IPS-15b (cell line): ENCODE data around the gene TXLNB.

Source experiments
- H3K27me3 ChIP-seq: one replicate; pipeline ENCODE4 v1.6.1; 2013; ENCODE audit warnings: low read length; ENCODE audit not compliant: control insufficient read depth, insufficient read depth
- H3K36me3 ChIP-seq: one replicate; pipeline ENCODE4 v1.6.1; 2013; ENCODE audit warnings: low read length; ENCODE audit not compliant: control insufficient read depth, insufficient read depth
- H3K4me1 ChIP-seq: one replicate; pipeline ENCODE4 v1.6.1; 2013; ENCODE audit warnings: mild to moderate bottlenecking, low read length; ENCODE audit not compliant: control insufficient read depth, insufficient read depth
- H3K4me3 ChIP-seq: one replicate; pipeline ENCODE4 v1.5.1; 2013; ENCODE audit warnings: low read depth, low read length
- H3K9ac ChIP-seq: one replicate; pipeline ENCODE4 v1.6.1; 2013; ENCODE audit warnings: low read depth, mild to moderate bottlenecking, low read length
- H3K9me3 ChIP-seq: one replicate; pipeline ENCODE4 v1.6.1; 2013; ENCODE audit warnings: mild to moderate bottlenecking, low read length; ENCODE audit not compliant: control insufficient read depth, insufficient read depth

The TXLNB gene

DNA sequence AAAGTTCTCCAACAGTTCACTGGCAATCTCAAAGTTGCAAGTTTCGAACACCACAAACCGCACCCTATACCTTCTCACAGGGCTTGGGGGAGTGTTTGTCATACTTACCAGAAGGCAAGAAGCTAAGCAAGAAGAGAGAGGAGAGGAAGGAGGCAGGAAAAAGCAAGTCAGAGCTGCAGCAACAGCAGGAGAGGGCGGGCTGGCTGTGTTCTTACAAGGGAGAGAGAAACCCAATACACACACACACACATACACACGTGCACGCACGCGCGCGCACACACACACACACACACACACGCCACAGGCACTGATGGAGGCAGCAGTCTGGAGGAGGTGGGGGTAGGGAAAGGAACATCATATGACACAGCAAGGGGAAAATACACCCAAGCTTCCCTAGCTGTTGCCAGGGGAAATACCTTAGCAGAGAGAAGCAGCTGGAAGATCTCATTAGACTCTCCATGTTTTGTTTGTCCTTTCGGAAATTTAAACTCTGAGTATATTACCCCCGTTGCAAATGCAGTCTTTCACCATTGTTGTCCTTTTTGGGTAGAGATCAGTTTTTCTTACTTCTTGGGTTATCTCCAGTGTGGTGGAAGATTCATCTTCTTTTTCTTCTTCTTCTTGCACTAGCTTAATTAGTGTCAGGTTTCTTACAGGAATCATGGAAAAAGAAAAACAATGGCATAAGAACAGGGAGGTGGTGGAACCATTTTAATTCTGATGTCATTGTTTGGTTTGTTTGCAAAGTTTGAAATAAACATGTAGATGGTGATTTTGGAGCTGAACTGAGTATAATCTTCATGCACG, at the start of gene TXLNB:
TSS of gene TXLNB (minus strand) at position 186 of the 807 bp plus-strand sequence. CDS start 3,099 bp downstream, outside the sequence.
- H3K9me3 ChIP-seq = no peaks in the 10 kb centered on the region
- peaks cover 8% of the 10 kb centered on the region for H3K4me1 ChIP-seq
- no peak within 1 kb of the TSS for H3K9ac ChIP-seq
- H3K36me3 ChIP-seq = no peaks in the 10 kb centered on the region
- H3K4me3 ChIP-seq = no peak within 1 kb of the TSS
- no peaks in the 10 kb centered on the region for H3K27me3 ChIP-seq

DNA sequence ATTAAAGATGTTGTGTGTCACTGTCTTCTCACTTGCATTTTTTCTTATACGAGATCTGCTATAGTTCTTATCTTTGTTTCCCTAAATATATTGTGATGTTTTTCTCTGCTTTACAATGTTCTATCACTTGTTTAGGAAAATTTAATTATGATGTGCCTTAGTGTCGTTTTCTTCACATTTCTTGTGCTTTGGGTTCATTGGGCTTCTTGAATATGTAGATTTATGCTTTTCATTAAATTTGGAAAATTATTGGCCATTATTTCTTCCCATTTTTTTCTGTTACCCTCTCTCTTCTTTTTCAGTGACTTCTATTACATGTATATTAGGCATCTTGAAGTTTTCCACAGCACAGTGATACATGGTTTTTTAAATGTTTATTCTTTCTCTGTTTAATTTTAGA, 49.3 kb upstream of the TXLNB start:
- no peaks in the 10 kb centered on the region for H3K36me3 ChIP-seq
- no peak overlapping the region for H3K9ac ChIP-seq
- H3K4me1 ChIP-seq = peaks cover 6% of the 10 kb centered on the region
- H3K4me3 ChIP-seq = no peak overlapping the region
- H3K27me3 ChIP-seq = no peaks in the 10 kb centered on the region
- H3K9me3 ChIP-seq = no peaks in the 10 kb centered on the region

DNA sequence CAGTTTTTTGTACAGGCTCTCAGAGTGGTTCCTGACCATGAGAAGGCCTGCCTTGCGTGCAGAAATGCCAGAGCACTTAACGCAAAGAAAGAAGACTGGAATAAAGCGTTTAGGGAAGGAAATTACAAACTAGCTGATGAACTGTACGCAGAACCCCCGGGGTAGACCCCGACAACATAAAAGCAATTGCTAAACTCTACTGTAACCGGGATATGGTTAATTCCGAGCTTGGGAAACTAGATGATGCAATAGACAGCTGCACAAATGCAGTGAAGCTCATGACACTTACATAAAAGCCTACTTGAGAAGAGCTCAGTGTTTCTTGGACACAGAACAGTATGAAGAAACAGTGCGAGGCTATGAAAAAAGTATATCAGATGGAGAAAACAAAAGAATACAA, 47.0 kb upstream of the TXLNB start:
- Histone ChIP-seq H3K4me1 (no peaks in the 10 kb centered on the region), H3K36me3 (no peaks in the 10 kb centered on the region), H3K27me3 (no peaks in the 10 kb centered on the region), H3K4me3 (no peak overlapping the region), H3K9me3 (no peaks in the 10 kb centered on the region), H3K9ac (no peak overlapping the region)

DNA sequence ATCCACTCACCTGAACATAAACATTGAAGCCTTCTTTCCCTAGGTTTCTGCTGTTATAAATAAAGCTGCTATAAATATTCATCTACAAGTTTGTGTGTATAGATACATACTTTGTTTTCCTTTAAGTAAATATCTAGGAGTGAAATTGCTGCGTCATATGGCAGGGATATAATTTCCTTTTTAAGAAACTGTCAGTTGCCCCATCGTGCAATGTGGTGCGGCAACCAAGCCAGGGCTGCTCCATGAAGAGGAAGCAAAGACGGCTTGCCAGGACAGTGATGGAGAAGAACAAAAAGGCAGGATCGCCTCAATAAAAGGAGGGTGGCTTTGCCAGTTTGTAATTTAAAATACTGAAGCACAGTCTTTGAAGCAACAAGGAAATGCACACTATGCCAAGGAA, 46.0 kb upstream of the TXLNB start:
- no peak overlapping the region for H3K4me3 ChIP-seq
- no peaks in the 10 kb centered on the region for H3K4me1 ChIP-seq
- no peaks in the 10 kb centered on the region for H3K36me3 ChIP-seq

DNA sequence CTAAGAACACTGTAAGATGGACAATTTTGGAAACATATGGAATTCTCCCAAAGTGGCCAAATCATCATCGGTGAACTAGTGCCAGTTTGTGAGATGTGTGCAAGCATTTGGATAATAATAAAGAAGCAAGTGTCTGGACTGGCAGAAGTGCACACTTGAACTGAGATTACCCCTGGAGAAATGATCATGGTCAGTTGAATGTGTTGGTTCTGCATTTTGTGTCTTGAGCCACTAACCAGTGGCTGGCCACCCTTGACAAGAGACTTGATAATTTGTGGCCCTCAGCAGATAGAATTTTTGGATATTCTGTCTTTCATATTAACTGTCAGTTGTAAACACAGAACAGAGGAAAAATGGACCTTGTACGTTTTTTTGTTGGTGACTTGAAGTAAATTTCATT, 45.2 kb upstream of the TXLNB start:
- Histone ChIP-seq H3K9me3 (no peaks in the 10 kb centered on the region), H3K27me3 (no peaks in the 10 kb centered on the region), H3K9ac (no peak overlapping the region), H3K36me3 (no peaks in the 10 kb centered on the region), H3K4me1 (no peaks in the 10 kb centered on the region), H3K4me3 (no peak overlapping the region)

More for the DNA sequence above, 46.0 kb upstream of the TXLNB start:
- no peak overlapping the region for H3K9ac ChIP-seq
- H3K9me3 ChIP-seq = no peaks in the 10 kb centered on the region
- no peaks in the 10 kb centered on the region for H3K27me3 ChIP-seq

DNA sequence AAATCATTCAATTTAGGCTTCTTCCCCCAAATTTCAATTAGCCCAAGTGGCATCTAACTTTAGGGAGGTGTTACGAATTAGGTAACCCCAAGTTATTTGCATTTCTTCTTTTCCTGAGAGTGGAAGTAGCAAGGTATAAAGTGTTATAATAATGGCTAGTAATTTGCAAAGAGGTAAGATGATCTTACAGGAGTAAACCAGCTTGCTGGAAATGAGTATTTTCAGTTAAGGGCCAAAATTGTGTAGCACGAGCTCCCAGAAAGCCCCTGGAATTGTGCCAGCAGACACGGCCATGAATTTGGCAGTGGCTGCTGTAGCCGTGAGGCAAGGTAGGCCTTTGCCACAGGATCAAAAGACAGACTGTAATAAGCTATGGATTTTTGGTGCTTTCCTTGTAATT, 44.7 kb upstream of the TXLNB start:
- Histone ChIP-seq H3K4me1 (no peaks in the 10 kb centered on the region), H3K36me3 (no peaks in the 10 kb centered on the region), H3K27me3 (no peaks in the 10 kb centered on the region), H3K4me3 (no peak overlapping the region), H3K9me3 (no peaks in the 10 kb centered on the region), H3K9ac (no peak overlapping the region)

DNA sequence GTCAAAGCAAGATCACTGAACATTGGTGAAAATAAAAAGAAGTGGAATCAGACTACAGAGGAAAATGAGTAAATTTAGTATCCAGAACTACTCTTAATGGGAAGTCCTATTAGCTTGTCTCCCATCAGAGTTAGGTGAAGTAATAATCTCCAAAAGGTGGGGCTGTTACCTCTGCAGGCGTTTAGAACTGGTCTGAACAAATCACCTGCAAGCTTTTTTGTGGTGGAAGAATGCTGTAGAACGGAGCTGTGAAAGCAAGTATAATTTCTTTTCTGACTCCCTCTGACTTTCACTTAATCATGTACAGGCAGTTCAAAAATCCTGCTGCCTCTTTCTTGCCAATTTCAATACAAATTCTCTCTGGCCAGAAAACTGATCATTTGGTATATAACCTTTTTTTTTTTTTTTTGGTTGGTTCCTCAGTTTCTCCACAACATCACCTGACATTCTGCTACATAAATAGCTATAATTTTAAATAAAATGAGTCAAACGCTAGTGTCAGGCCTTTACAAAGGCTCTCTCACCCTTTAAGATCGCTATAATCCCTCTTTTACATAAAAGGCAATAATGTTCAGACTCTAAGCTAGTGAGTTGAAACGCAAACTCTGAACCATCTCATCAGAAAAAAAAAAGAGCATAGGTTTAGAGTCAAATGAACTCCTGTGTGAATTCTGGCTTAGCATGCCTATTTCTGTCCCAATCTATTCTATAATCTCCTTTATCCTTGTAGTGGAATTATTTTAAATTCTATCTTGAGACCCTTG, 43.8 kb upstream of the TXLNB start:
- Histone ChIP-seq H3K9me3 (no peaks in the 10 kb centered on the region), H3K36me3 (no peaks in the 10 kb centered on the region), H3K27me3 (no peaks in the 10 kb centered on the region), H3K4me3 (no peak overlapping the region), H3K4me1 (no peaks in the 10 kb centered on the region), H3K9ac (no peak overlapping the region)

DNA sequence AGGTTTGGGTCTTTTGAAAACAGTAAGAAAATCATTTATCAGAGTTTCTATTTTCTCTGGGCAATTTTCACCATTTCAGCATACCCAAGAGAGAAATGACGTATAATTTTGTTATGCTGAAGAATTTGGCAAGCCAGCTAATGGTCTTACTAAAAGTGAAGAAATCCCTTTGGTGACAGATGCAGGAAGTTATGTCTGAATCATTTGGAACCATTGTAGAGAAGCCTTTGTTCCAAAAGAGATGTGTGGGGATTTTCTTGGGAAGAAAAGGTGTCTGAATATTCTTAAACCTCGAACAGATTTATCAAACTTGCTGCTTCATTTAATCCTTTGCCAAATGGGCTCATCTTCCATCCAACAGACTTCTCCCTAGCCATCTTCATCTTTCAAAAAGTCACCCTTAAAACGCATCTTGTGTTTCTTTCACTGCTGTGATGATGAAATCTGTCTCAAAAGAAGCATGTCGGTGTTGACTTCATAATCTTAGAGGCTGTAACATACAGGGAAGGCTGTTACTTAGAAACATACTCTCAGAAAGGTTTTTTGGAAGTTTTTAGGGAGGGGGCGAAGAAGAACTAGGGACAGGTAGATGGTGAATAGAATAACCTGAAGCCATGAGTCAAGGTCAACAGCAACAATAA, 43.1 kb upstream of the TXLNB start:
- H3K4me3 ChIP-seq = no peak overlapping the region
- no peak overlapping the region for H3K9ac ChIP-seq
- no peaks in the 10 kb centered on the region for H3K27me3 ChIP-seq
- H3K4me1 ChIP-seq = no peaks in the 10 kb centered on the region
- H3K9me3 ChIP-seq = no peaks in the 10 kb centered on the region
- H3K36me3 ChIP-seq = no peaks in the 10 kb centered on the region

DNA sequence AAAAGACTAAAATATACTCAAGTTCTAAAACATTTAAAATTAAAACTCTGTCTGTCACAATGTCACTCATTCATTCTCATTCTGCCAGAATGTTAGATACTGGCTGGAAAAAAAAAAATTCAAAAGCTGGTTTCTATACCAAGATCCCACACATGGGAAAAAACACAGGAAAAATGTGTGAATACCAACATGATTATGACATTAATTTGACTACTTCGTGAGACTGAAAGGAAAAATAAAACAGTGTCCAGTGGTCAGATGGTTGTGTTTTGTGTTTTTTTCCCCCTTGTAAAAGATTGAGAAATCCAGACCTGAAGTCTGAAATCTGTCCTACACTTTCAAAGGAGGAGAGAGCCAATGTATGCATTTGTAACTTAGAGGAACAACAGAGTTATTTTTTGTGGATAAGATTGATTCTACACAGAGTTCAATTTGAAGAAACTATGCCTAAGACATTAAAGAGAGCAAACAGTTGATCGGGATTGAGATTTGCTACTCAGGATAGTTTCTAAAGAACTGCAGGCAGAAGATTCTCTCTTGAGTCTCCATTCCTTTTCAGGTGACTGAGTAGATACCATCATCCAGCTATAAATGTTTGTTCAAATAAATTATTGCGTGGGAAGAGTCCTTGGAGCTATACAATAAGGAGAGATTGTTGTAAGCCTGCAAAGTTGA, 39.2 kb upstream of the TXLNB start:
- no peaks in the 10 kb centered on the region for H3K9me3 ChIP-seq
- no peak overlapping the region for H3K4me3 ChIP-seq
- H3K9ac ChIP-seq = no peak overlapping the region
- no peaks in the 10 kb centered on the region for H3K4me1 ChIP-seq
- no peaks in the 10 kb centered on the region for H3K27me3 ChIP-seq
- no peaks in the 10 kb centered on the region for H3K36me3 ChIP-seq

DNA sequence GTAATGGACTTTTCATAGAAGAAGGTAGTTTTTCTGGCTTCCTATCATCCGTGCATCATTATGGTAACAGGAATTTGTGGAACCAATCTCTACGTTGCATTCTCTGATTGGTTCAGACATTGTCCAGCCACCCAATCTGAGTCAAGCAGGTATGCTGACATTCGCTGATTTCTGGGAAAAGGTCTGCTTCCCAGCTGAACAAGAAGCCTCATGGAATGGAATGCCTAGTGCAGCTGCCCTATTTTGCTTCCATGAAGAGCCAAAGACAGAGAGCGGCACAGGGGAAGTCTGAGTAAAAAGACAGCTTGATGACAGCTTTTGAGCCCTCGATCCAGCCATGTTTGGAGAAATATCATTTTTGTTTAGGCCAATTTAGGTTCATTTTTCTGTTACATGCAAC, 38.5 kb upstream of the TXLNB start:
- Histone ChIP-seq H3K4me1 (no peaks in the 10 kb centered on the region), H3K36me3 (no peaks in the 10 kb centered on the region), H3K4me3 (no peak overlapping the region), H3K9ac (no peak overlapping the region), H3K9me3 (no peaks in the 10 kb centered on the region), H3K27me3 (no peaks in the 10 kb centered on the region)

DNA sequence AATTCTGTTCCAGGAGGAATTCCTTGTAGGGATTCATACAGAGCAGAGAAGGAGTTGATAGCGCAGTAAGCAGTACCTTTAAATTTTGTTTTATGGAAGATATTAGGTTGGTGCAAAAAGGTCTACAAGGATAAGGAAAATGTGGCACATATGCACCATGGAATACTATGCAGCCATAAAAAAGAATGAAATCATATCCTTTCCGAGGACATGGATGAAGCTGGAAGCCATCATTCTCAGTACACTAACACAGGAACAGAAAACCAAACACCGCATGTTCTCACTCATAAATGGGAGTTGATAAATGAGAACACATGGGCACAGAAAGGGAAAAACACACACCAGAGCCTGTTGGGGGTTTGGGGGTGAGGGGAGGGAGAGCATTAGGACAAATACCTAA, 37.4 kb upstream of the TXLNB start:
- H3K4me1 ChIP-seq = no peaks in the 10 kb centered on the region

More for the DNA sequence above, 37.4 kb upstream of the TXLNB start:
- no peaks in the 10 kb centered on the region for H3K36me3 ChIP-seq
- H3K9ac ChIP-seq = no peak overlapping the region
- no peaks in the 10 kb centered on the region for H3K27me3 ChIP-seq
- no peaks in the 10 kb centered on the region for H3K9me3 ChIP-seq
- H3K4me3 ChIP-seq = no peak overlapping the region
